BLaER1 (cell line): ENCODE measurements around the gene C12orf57.

Experiments
- H3K27ac ChIP-seq: shearing (Covaris generic); formaldehyde crosslinking; 2 replicates; pipeline ENCODE4 v1.8.1; 2022
- H3K27me3 ChIP-seq: shearing (Covaris generic); formaldehyde crosslinking; 2 replicates; pipeline ENCODE4 v1.8.1; 2022
- H3K36me3 ChIP-seq: shearing (Covaris generic); formaldehyde crosslinking; 2 replicates; pipeline ENCODE4 v1.8.1; 2022
- H3K4me1 ChIP-seq: shearing (Covaris generic); formaldehyde crosslinking; 2 replicates; pipeline ENCODE4 v1.8.1; 2022
- H3K4me2 ChIP-seq: shearing (Covaris generic); formaldehyde crosslinking; 2 replicates; pipeline ENCODE4 v1.8.1; 2022
- H3K4me3 ChIP-seq: shearing (Covaris generic); formaldehyde crosslinking; 2 replicates; pipeline ENCODE4 v1.8.1; 2022
- H3K9ac ChIP-seq: shearing (Covaris generic); formaldehyde crosslinking; 2 replicates; pipeline ENCODE4 v1.8.1; 2022
- H3K9me3 ChIP-seq: shearing (Covaris generic); formaldehyde crosslinking; 2 replicates; pipeline ENCODE4 v1.8.1; 2022
- H4K20me1 ChIP-seq: shearing (Covaris generic); formaldehyde crosslinking; 2 replicates; pipeline ENCODE4 v1.8.1; 2022
- Cebpa-rat ChIP-seq: shearing (Covaris generic); IDR thresholded peaks from 2 replicates; pipeline ENCODE4 v1.8.1; 2022

Gene C12orf57

GRCh38 chr12:6961695-6962284, 18.0 kb downstream of the C12orf57 start:
- Histone ChIP-seq H3K9ac (peak overlapping the region; percentile 93), H3K9me3 (no peaks in the 10 kb centered on the region), H3K27ac (peak overlapping the region; percentile 91), H3K4me1 (peaks cover 90% of the 10 kb centered on the region), H3K4me3 (peak overlapping the region; percentile 58), H3K4me2 (peak overlapping the region; percentile 91), H4K20me1 (no peaks in the 10 kb centered on the region), H3K36me3 (peaks cover 60% of the 10 kb centered on the region), H3K27me3 (no peaks in the 10 kb centered on the region)
- no peak for TF ChIP-seq Cebpa-rat

- H3K36me3 ChIP-seq, result peaks cover 61% of the 10 kb centered on the region
- no peaks in the 10 kb centered on the region for H3K9me3 ChIP-seq
- peak overlapping the region; percentile 93 for H3K9ac ChIP-seq
- H3K4me3 ChIP-seq, result peak overlapping the region; percentile 58
- peak overlapping the region; percentile 91 for H3K27ac ChIP-seq
- peak; percentile 64; the same call in 1 of the 2 replicates for TF ChIP-seq Cebpa-rat
- H3K4me2 ChIP-seq, result peak overlapping the region; percentile 91
- no peaks in the 10 kb centered on the region for H4K20me1 ChIP-seq
- H3K27me3 ChIP-seq, result no peaks in the 10 kb centered on the region
- H3K4me1 ChIP-seq, result peaks cover 86% of the 10 kb centered on the region
Measured at GRCh38 chr12:6962285-6963015, 18.6 kb downstream of the C12orf57 start.

- Histone ChIP-seq H3K27ac (peak overlapping the region; percentile 91), H4K20me1 (no peaks in the 10 kb centered on the region), H3K4me2 (peak overlapping the region; percentile 91), H3K4me3 (no peak overlapping the region), H3K9me3 (no peaks in the 10 kb centered on the region), H3K36me3 (peaks cover 61% of the 10 kb centered on the region), H3K27me3 (no peaks in the 10 kb centered on the region), H3K9ac (peak overlapping the region; percentile 93), H3K4me1 (peaks cover 86% of the 10 kb centered on the region)
- no peak for TF ChIP-seq Cebpa-rat
Measured at GRCh38 chr12:6963016-6963731, 19.4 kb downstream of the C12orf57 start.

GRCh38 chr12:6963791-6964413, 20.1 kb downstream of the C12orf57 start:
- no peak overlapping the region for H3K4me3 ChIP-seq

GRCh38 chr12:6964605-6965025, 20.8 kb downstream of the C12orf57 start:
- H3K9ac ChIP-seq, result peak overlapping the region; percentile 43
- no peak overlapping the region for H3K4me3 ChIP-seq
- peak overlapping the region; percentile 63 for H3K27ac ChIP-seq
- H3K4me1 ChIP-seq, result peaks cover 87% of the 10 kb centered on the region
- peaks cover 69% of the 10 kb centered on the region for H3K36me3 ChIP-seq
- peak overlapping the region; percentile 46 for H3K4me2 ChIP-seq
- H3K27me3 ChIP-seq, result no peaks in the 10 kb centered on the region
- peaks cover 9% of the 10 kb centered on the region; the same call in 1 of the 2 replicates for H4K20me1 ChIP-seq
- no peaks in the 10 kb centered on the region for H3K9me3 ChIP-seq
- TF ChIP-seq Cebpa-rat, result no peak

More at GRCh38 chr12:6963791-6964413, 20.1 kb downstream of the C12orf57 start:
- Histone ChIP-seq H3K27me3 (no peaks in the 10 kb centered on the region), H3K9me3 (no peaks in the 10 kb centered on the region), H4K20me1 (peaks cover 3% of the 10 kb centered on the region; the same call in 1 of the 2 replicates), H3K4me1 (peaks cover 86% of the 10 kb centered on the region), H3K4me2 (peak overlapping the region; percentile 46), H3K36me3 (peaks cover 64% of the 10 kb centered on the region), H3K27ac (peak overlapping the region; percentile 63), H3K9ac (peak overlapping the region; percentile 43; the same call in 1 of the 2 replicates)
- TF ChIP-seq Cebpa-rat, result no peak

- H3K36me3 ChIP-seq, result peaks cover 67% of the 10 kb centered on the region
Measured at GRCh38 chr12:6965026-6965661, 21.3 kb downstream of the C12orf57 start.

GRCh38 chr12:6965714-6966113, 21.9 kb downstream of the C12orf57 start:
- Histone ChIP-seq H3K36me3 (peaks cover 61% of the 10 kb centered on the region), H3K4me3 (no peak overlapping the region), H3K27me3 (no peaks in the 10 kb centered on the region), H3K4me2 (peak overlapping the region; percentile 46; the same call in 1 of the 2 replicates), H3K27ac (0 out of 2 replicates have a peak overlapping the region, but pooled peaks have one; percentile 53), H4K20me1 (peaks cover 9% of the 10 kb centered on the region; the same call in 1 of the 2 replicates), H3K9ac (peak overlapping the region; percentile 36; the same call in 1 of the 2 replicates), H3K4me1 (peaks cover 76% of the 10 kb centered on the region), H3K9me3 (no peaks in the 10 kb centered on the region)
- no peak for TF ChIP-seq Cebpa-rat

More at GRCh38 chr12:6965026-6965661, 21.3 kb downstream of the C12orf57 start:
- Histone ChIP-seq H3K27ac (peak overlapping the region; percentile 63), H3K4me2 (peak overlapping the region; percentile 46), H3K4me1 (peaks cover 82% of the 10 kb centered on the region), H3K9me3 (no peaks in the 10 kb centered on the region), H3K27me3 (no peaks in the 10 kb centered on the region), H4K20me1 (peaks cover 9% of the 10 kb centered on the region; the same call in 1 of the 2 replicates), H3K9ac (peak overlapping the region; percentile 43), H3K4me3 (no peak overlapping the region)
- no peak for TF ChIP-seq Cebpa-rat

- no peak overlapping the region for H3K4me2 ChIP-seq
- peaks cover 9% of the 10 kb centered on the region; the same call in 1 of the 2 replicates for H4K20me1 ChIP-seq
- H3K9ac ChIP-seq, result 0 out of 2 replicates have a peak overlapping the region, but pooled peaks have one; percentile 36
- peaks cover 71% of the 10 kb centered on the region for H3K4me1 ChIP-seq
- no peak overlapping the region for H3K4me3 ChIP-seq
- no peaks in the 10 kb centered on the region for H3K9me3 ChIP-seq
- H3K27ac ChIP-seq, result no peak overlapping the region
- TF ChIP-seq Cebpa-rat, result no peak
- H3K36me3 ChIP-seq, result peaks cover 55% of the 10 kb centered on the region
- no peaks in the 10 kb centered on the region for H3K27me3 ChIP-seq
Measured at GRCh38 chr12:6966351-6966750, 22.5 kb downstream of the C12orf57 start.
